SJCRH30 (cell line): ENCODE data around the gene PDSS2. TPM values are rescaled to one million over a fixed set of nuclear protein-coding genes. Genes with fewer than 3 reads are reported as not detected.
"Not testable (repeated sequence)": the region's sequence is repeated elsewhere in the genome, so short reads cannot be mapped to it uniquely, and the experiment has no call there.

Experiments used
- DNase-seq, 2 experiments: peaks; one replicate each; pipeline ENCODE4 v3.0.0-alpha.2; 2015 to 2020
- H3K27ac ChIP-seq: fragments of 250-450 bp; sonication (Bioruptor Pico); 2 replicates; pipeline ENCODE4 v1.5.1; 2020; ENCODE audit warnings: mild to moderate bottlenecking, moderate library complexity
- H3K27me3 ChIP-seq: fragments of 250-450 bp; sonication (Bioruptor Pico); 2 replicates; pipeline ENCODE4 v1.5.1; 2020; ENCODE audit warnings: mild to moderate bottlenecking, moderate library complexity
- H3K36me3 ChIP-seq: fragments of 250-450 bp; sonication (Bioruptor Pico); 2 replicates; pipeline ENCODE4 v1.5.1; 2020; ENCODE audit warnings: mild to moderate bottlenecking, moderate library complexity
- H3K4me1 ChIP-seq: fragments of 250-450 bp; sonication (Bioruptor Pico); 2 replicates; pipeline ENCODE4 v1.5.1; 2020; ENCODE audit warnings: mild to moderate bottlenecking, moderate library complexity
- H3K4me3 ChIP-seq: fragments of 250-450 bp; sonication (Bioruptor Pico); 2 replicates; pipeline ENCODE4 v1.5.1; 2020; ENCODE audit warnings: mild to moderate bottlenecking, moderate library complexity
- H3K9me3 ChIP-seq: fragments of 250-450 bp; sonication (Bioruptor Pico); replicated peaks from 2 replicates; pipeline ENCODE4 v1.5.1; 2020; ENCODE audit warnings: mild to moderate bottlenecking, moderate library complexity
- total RNA-seq: library from RNA; depleted of rRNA; stranded (reverse); fragments of >200 nt; shearing (Covaris generic); gene quantifications from 2 replicates; pipeline ENCODE4 v1.2.3, GENCODE V29; 2014

PDSS2 gene
- total RNA-seq, 1 experiment from 2014 or later, result 9.3 TPM

GRCh38 chr6:107179004-107179403, 280.4 kb downstream of the PDSS2 start:
- Histone ChIP-seq H3K27me3 (no peaks in the 10 kb centered on the region), H3K4me1 (no peaks in the 10 kb centered on the region), H3K4me3 (no peak overlapping the region), H3K9me3 (no peaks in the 10 kb centered on the region), H3K27ac (no peak overlapping the region), H3K36me3 (no peaks in the 10 kb centered on the region)
- DNase-seq, result peak in 1 of 2 experiments; percentile 30

DNA sequence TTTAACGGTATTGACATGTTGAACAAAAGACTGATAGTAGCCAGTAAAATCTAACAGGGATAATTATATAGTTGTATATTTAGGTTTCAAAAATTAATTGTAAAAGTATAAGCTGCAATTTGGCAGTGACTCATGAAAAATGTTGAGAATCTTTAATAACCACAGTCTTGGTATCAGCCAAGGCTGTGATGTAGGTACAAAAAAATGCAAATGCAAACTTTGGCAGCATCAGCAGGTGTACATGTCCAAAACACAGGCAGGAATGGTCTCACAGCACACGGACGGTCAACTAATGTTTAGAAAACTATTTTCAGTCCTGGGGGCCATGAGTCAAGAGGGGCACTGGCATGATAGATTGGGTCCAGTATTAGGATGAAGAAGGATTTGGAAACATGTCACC, 285.6 kb downstream of the PDSS2 start:
- no peaks in the 10 kb centered on the region for H3K36me3 ChIP-seq
- no peaks in the 10 kb centered on the region; the same call in 1 of the 2 replicates for H3K4me1 ChIP-seq
- no peak overlapping the region for H3K4me3 ChIP-seq
- no peak for DNase-seq
- no peak overlapping the region for H3K27ac ChIP-seq
- no peaks in the 10 kb centered on the region for H3K27me3 ChIP-seq
- no peaks in the 10 kb centered on the region; the same call in 1 of the 2 replicates for H3K9me3 ChIP-seq

- H3K9me3 ChIP-seq, result no peaks in the 10 kb centered on the region; the same call in 1 of the 2 replicates
- peak; percentile 23 to 39 for DNase-seq
- no peaks in the 10 kb centered on the region; the same call in 1 of the 2 replicates for H3K4me1 ChIP-seq
Observed at GRCh38 chr6:107171513-107171912, 287.9 kb downstream of the PDSS2 start.

GRCh38 chr6:107164299-107164698, 295.1 kb downstream of the PDSS2 start:
- H3K36me3 ChIP-seq, H3K4me1 ChIP-seq, H3K9me3 ChIP-seq, H3K27ac ChIP-seq, H3K4me3 ChIP-seq, H3K27me3 ChIP-seq, DNase-seq: not testable (repeated sequence)

More at GRCh38 chr6:107171513-107171912, 287.9 kb downstream of the PDSS2 start:
- H3K4me3 ChIP-seq, result no peak overlapping the region
- no peaks in the 10 kb centered on the region for H3K36me3 ChIP-seq
- no peak overlapping the region for H3K27ac ChIP-seq
- no peaks in the 10 kb centered on the region for H3K27me3 ChIP-seq

DNA sequence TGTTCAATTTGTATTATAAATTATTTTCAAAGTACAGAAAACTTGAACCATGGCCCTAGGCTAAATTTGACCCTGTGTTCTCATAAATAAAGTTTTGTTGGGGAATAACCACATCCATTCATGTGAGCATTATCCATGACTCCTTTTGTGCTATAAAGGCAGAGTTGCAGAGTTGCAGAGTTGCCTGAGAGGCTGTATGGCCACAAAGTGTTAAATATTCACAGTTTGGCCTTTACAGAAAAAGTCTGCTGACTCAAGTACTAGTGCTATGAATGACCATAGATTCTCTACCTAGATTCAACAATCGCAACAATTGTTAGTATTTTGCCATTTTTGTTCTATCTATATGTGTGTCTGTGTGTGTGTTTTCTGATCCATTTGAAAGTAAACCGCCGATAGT, 297.8 kb downstream of the PDSS2 start:
- H3K27ac ChIP-seq, result no peak overlapping the region
- no peaks in the 10 kb centered on the region for H3K4me1 ChIP-seq
- H3K27me3 ChIP-seq, result no peaks in the 10 kb centered on the region
- DNase-seq, result no peak
- H3K9me3 ChIP-seq, result no peaks in the 10 kb centered on the region
- H3K36me3 ChIP-seq, result no peaks in the 10 kb centered on the region
- no peak overlapping the region for H3K4me3 ChIP-seq

- Histone ChIP-seq H3K4me3 (no peak overlapping the region), H3K4me1 (peaks cover 5% of the 10 kb centered on the region; the same call in 1 of the 2 replicates), H3K27ac (no peak overlapping the region), H3K27me3 (no peaks in the 10 kb centered on the region), H3K36me3 (no peaks in the 10 kb centered on the region), H3K9me3 (no peaks in the 10 kb centered on the region)
- no peak for DNase-seq
Observed at GRCh38 chr6:107156617-107157016, 302.7 kb downstream of the PDSS2 start.

- Histone ChIP-seq H3K9me3 (no peaks in the 10 kb centered on the region), H3K4me3 (no peak overlapping the region), H3K4me1 (peaks cover 5% of the 10 kb centered on the region; the same call in 1 of the 2 replicates), H3K27me3 (no peaks in the 10 kb centered on the region), H3K27ac (no peak overlapping the region), H3K36me3 (no peaks in the 10 kb centered on the region)
- no peak for DNase-seq
Observed at GRCh38 chr6:107154801-107155160, 304.6 kb downstream of the PDSS2 start.

GRCh38 chr6:107154131-107154800, 305.1 kb downstream of the PDSS2 start:
- Histone ChIP-seq H3K4me3 (no peak overlapping the region), H3K27me3 (no peaks in the 10 kb centered on the region), H3K9me3 (no peaks in the 10 kb centered on the region), H3K36me3 (no peaks in the 10 kb centered on the region), H3K4me1 (peaks cover 5% of the 10 kb centered on the region; the same call in 1 of the 2 replicates), H3K27ac (no peak overlapping the region)
- no peak for DNase-seq

DNA sequence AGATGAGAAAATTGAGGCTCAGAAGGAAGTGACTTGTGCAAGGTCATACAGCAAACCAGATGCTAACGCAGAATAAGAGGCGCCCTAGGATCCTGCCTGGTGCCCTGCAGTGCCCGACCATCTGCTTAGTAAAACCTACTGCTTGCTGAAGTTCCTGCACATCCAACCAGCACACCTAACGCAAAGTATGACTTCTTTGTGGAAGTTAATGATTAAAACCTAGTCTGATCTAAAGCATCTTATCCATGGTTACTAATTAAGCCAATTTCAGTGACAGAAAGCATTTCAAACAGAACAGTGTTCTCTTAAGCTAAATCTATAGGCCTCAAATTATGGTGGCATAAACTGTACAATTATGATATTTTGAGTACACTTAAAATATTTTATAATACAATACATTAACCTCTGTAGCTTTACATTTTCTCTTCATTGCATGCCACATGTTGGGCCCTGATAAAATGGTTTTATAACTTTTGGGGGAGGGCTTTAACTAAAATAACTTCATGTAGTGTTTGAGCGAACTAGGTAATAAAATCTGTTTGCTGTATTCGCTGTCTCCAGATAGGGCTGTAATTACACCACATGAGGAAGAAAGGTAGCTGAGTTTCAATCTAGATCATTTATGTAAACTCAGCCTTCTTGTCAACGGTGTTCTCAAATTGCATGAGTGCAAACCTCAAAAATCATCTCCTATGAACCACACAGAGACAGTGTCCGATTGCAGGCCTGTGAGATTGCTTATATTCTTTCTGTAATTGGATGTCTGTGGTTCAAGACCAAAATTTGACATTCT, 306.5 kb downstream of the PDSS2 start:
- Histone ChIP-seq H3K4me3 (no peak overlapping the region), H3K27me3 (no peaks in the 10 kb centered on the region), H3K4me1 (peaks cover 5% of the 10 kb centered on the region; the same call in 1 of the 2 replicates), H3K9me3 (no peaks in the 10 kb centered on the region), H3K36me3 (no peaks in the 10 kb centered on the region), H3K27ac (no peak overlapping the region)
- peak in 1 of 2 experiments; percentile 34 for DNase-seq

DNA sequence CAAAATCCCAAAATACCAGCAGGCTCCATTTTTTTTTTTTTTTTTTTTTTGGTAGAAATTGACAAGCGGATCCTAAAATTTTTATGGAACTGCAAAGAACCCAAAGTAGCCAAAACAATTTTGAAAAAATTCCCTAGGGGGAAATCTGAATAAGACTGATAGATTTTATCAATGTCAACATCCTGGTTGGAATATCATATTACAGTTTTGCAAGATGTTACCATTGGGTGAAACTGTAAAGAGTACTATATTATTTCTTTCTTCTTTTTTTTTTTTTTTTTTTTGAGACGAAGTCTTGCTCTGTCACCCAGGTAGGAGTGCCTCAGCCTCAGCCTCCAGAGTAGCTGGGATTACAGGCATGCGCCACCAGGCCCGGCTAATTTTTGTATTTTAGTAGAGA, 314.7 kb downstream of the PDSS2 start:
- no peak overlapping the region for H3K27ac ChIP-seq
- H3K4me3 ChIP-seq, result no peak overlapping the region
- H3K27me3 ChIP-seq, result no peaks in the 10 kb centered on the region
- DNase-seq, result no peak
- no peaks in the 10 kb centered on the region for H3K4me1 ChIP-seq
- no peaks in the 10 kb centered on the region for H3K9me3 ChIP-seq
- no peaks in the 10 kb centered on the region for H3K36me3 ChIP-seq

GRCh38 chr6:107144014-107144413, 315.4 kb downstream of the PDSS2 start:
- peak in 1 of 2 experiments; percentile 36 for DNase-seq
- Histone ChIP-seq H3K27ac (no peak overlapping the region), H3K4me3 (no peak overlapping the region), H3K9me3 (no peaks in the 10 kb centered on the region), H3K36me3 (no peaks in the 10 kb centered on the region), H3K27me3 (no peaks in the 10 kb centered on the region), H3K4me1 (no peaks in the 10 kb centered on the region)

DNA sequence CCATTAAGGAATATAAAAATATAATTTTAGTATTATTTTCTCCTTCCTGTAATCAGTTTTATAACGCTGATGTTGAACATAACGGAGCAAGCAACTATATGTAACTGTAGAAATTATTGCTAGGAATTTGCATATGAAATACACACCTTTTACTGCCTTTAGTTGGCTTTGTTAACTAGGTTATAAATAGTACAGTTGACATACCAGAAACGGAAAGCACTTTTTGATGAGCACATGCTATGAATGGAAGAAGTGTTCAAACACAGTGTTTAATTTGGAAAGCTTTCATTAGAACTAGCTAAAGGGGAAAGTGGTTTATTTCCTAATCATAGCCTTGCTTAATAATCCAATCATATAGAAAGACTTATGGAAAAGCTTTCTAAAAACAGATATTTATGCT, 318.8 kb downstream of the PDSS2 start:
- Histone ChIP-seq H3K27me3 (no peaks in the 10 kb centered on the region), H3K4me3 (no peak overlapping the region), H3K36me3 (no peaks in the 10 kb centered on the region), H3K9me3 (no peaks in the 10 kb centered on the region), H3K27ac (no peak overlapping the region), H3K4me1 (no peaks in the 10 kb centered on the region)
- no peak for DNase-seq

GRCh38 chr6:107136324-107136723, 323.0 kb downstream of the PDSS2 start:
- H3K4me3 ChIP-seq, DNase-seq, H3K27me3 ChIP-seq, H3K4me1 ChIP-seq, H3K27ac ChIP-seq, H3K36me3 ChIP-seq, H3K9me3 ChIP-seq: not testable (repeated sequence)

GRCh38 chr6:107135048-107135680, 324.2 kb downstream of the PDSS2 start:
- H3K27ac ChIP-seq, result not testable (repeated sequence)

DNA sequence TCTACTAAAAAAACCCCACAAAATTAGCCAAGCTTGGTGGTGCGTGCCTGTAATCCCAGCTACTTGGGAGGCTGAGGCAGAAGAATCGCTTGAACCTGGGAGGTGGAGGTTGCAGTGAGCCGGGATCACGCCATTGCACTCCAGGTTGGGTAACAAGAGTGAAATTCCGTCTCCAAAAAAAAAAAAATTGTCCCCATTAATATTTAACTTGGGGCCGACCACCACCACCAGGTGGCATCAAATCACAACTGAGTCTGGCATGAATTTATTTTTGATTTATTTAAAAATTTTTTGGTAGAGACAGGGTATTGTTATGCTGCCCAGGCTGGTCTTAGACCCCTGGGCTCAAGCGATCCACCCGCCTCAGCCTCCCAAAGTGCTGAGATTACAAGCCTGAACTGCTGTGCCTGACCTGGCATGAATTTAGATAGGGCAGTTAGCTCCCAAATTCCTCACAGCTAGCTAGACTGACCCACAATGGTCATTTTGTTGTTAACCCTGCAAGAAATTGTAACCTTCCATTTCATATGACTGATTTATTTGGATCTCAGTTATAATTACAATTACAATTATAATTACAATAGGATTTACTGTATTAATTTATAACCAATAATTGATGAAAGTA, 326.9 kb downstream of the PDSS2 start:
- no peaks in the 10 kb centered on the region for H3K27me3 ChIP-seq
- peaks cover 11% of the 10 kb centered on the region for H3K4me1 ChIP-seq
- peak; percentile 37 to 59 for DNase-seq
- H3K36me3 ChIP-seq, result no peaks in the 10 kb centered on the region
- H3K9me3 ChIP-seq, result no peaks in the 10 kb centered on the region
- no peak overlapping the region for H3K4me3 ChIP-seq
- no peak overlapping the region for H3K27ac ChIP-seq

More at GRCh38 chr6:107135048-107135680, 324.2 kb downstream of the PDSS2 start:
- H3K9me3 ChIP-seq, H3K36me3 ChIP-seq, H3K4me1 ChIP-seq, H3K4me3 ChIP-seq, H3K27me3 ChIP-seq, DNase-seq: not testable (repeated sequence)
